Type B pancreatic cell (in vitro differentiated cells): Measurements from ENCODE around the gene CCDC121. TPM values are rescaled to one million over a fixed set of nuclear protein-coding genes. Genes with fewer than 3 reads are reported as not detected.

Experiments used
- DNase-seq: peaks from one replicate; pipeline ENCODE4 v3.0.0; 2021; ENCODE audit warnings: mixed read lengths; ENCODE audit not compliant: unreplicated experiment; ENCODE audit errors: extremely low spot score
- H3K27ac Mint-ChIP-seq: 2 replicates; pipeline ENCODE4 v1.8.0; 2021; ENCODE audit warnings: mild to moderate bottlenecking, mixed read lengths
- H3K27me3 Mint-ChIP-seq: 2 replicates; pipeline ENCODE4 v1.8.0; 2021; ENCODE audit warnings: mixed read lengths
- H3K36me3 Mint-ChIP-seq: 2 replicates; pipeline ENCODE4 v1.8.0; 2021; ENCODE audit warnings: mixed read lengths
- H3K4me1 Mint-ChIP-seq: one replicate; pipeline ENCODE4 v1.8.0; 2021; ENCODE audit warnings: mixed read lengths; ENCODE audit not compliant: unreplicated experiment
- H3K4me3 Mint-ChIP-seq: 2 replicates; pipeline ENCODE4 v1.8.0; 2021; ENCODE audit warnings: mild to moderate bottlenecking, mixed read lengths
- H3K9me3 Mint-ChIP-seq: 2 replicates; pipeline ENCODE4 v1.8.0; 2021; ENCODE audit warnings: mixed read lengths
- CTCF ChIP-seq: fragments of 200-600 bp; sonication (generic); conservative IDR thresholded peaks from 2 replicates; pipeline ENCODE4 v1.5.0; 2021; ENCODE audit warnings: antibody characterized with exemption, mild to moderate bottlenecking
- total RNA-seq: library from RNA; stranded (reverse); gene quantifications from 2 replicates; pipeline ENCODE4 v1.2.1, GENCODE V29; 2021; ENCODE audit warnings: low replicate concordance

The CCDC121 gene
- total RNA-seq, 1 donor from 2014 or later: 5.6 TPM

- Mint-ChIP-seq H3K4me1 (peaks cover 16% of the 10 kb centered on the region), H3K36me3 (peaks cover 37% of the 10 kb centered on the region), H3K4me3 (peak within 1 kb of the TSS; percentile 99), H3K9me3 (peaks cover 5% of the 10 kb centered on the region), H3K27ac (peak within 1 kb of the TSS; percentile 97), H3K27me3 (peaks cover 3% of the 10 kb centered on the region)
- no peak for TF ChIP-seq CTCF
- DNase-seq: peak; percentile 92
Observed at GRCh38 chr2:27582695-27583389, 46.0 kb downstream of the CCDC121 start, which contains the start of gene ZNF512. Gene ZNF512, plus strand, starts transcription at chr2:27583042. Its CDS starts 71 bp downstream, at chr2:27583113.

DNA sequence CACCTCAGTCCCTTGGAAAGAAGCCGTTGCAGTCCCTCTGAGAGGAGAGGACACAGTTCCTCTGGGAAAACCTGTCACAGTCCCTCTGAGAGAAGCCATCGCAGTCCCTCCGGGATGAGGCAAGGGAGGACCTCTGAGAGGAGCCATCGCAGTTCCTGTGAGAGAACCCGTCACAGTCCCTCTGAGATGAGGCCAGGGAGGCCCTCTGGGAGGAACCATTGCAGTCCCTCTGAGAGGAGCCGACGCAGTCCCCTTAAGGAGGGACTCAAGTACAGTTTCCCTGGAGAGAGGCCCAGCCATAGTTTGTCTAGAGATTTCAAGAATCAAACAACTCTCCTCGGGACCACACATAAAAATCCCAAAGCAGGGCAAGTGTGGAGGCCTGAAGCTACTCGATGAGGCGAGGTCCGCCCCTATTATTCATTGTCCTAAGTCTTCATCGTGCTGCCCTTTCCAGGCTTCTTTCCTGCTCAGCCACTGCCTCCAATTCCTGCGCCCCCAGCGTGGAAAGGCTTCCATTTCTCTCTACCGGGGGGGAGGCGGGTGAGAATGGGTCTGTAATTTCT, 46.6 kb downstream of the CCDC121 start:
- Mint-ChIP-seq H3K9me3 (peaks cover 9% of the 10 kb centered on the region), H3K27ac (peak overlapping the region; percentile 97)

DNA sequence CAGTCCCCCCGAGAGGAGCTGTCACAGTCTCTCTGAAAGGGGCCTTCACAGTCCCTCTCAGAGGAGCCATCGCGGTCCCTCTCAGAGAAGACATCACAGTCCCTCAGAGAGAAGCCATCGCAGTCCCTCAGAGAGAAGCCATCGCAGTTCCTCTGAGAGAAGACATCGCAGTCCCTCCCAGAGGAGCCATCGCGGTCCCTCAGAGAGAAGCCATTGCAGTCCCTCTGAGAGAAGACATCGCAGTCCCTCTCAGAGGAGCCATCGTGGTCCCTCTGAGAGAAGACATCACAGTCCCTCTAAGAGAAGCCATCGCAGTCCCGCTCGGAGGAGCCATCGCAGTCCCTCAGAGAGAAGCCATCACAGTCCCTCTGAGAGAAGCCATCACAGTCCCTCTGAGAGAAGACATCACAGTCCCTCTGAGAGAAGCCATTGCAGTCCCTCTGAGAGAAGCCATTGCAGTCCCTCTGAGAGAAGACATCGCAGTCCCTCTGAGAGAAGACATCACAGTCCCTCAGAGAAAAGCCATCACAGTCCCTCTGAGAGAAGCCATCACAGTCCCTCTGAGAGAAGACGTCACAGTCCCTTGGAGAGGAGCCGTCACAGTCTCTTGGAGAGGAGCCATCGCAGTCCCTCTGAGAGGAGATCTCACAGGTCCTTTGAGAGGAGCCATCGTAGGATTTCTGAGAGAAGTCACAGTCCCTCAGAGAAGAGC, 47.2 kb downstream of the CCDC121 start:
- TF ChIP-seq CTCF: no peak
- no peak for DNase-seq
- Mint-ChIP-seq H3K4me3 (peak overlapping the region; percentile 99), H3K9me3 (peaks cover 6% of the 10 kb centered on the region), H3K36me3 (peaks cover 33% of the 10 kb centered on the region), H3K27ac (no peak overlapping the region), H3K27me3 (peaks cover 7% of the 10 kb centered on the region), H3K4me1 (peaks cover 16% of the 10 kb centered on the region)

More for the DNA sequence above, 46.6 kb downstream of the CCDC121 start:
- Mint-ChIP-seq H3K4me1 (peaks cover 16% of the 10 kb centered on the region), H3K27me3 (peaks cover 7% of the 10 kb centered on the region), H3K4me3 (peak overlapping the region; percentile 99), H3K36me3 (peaks cover 36% of the 10 kb centered on the region)
- TF ChIP-seq CTCF: no peak
- DNase-seq: no peak

Other genes with a start within 250 kb of the CCDC121 start
- 25.3 and 25.9 TPM in 2 replicates for gene ZNF513, start 248.3 kb downstream of the CCDC121 start, total RNA-seq
- 80.4 and 95.3 TPM in 2 replicates for gene PPM1G, start 219.4 kb downstream of the CCDC121 start, total RNA-seq
- gene NRBP1, start 200.4 kb downstream of the CCDC121 start, total RNA-seq: 96.7 and 105 TPM in 2 replicates
- gene KRTCAP3, start 186.6 kb downstream of the CCDC121 start, total RNA-seq: 12.4 and 23.9 TPM in 2 replicates
- gene IFT172, start 139.3 kb downstream of the CCDC121 start, total RNA-seq: 17.5 and 54.1 TPM in 2 replicates
- 3.9 and 11.7 TPM in 2 replicates for gene FNDC4, start 133.8 kb downstream of the CCDC121 start, total RNA-seq
- gene GCKR, start 132.2 kb downstream of the CCDC121 start, total RNA-seq: 0.65 and 2.2 TPM in 2 replicates
- gene ZNF512, start 46.0 kb downstream of the CCDC121 start, total RNA-seq: 35.2 and 64.7 TPM in 2 replicates
- 32.5 and 39.0 TPM in 2 replicates for gene GPN1, start within 50 bp of the CCDC121 start, total RNA-seq
- gene SUPT7L, start 34.6 kb upstream of the CCDC121 start, total RNA-seq: 31.4 and 39.8 TPM in 2 replicates
- gene SLC4A1AP, start 34.9 kb upstream of the CCDC121 start, total RNA-seq: 17.7 and 20.7 TPM in 2 replicates
- 54.6 and 63.4 TPM in 2 replicates for gene MRPL33, start 142.7 kb upstream of the CCDC121 start, total RNA-seq